G401 (cell line): Measurements from ENCODE around the gene SH3D19. TPM values are rescaled to one million over a fixed set of nuclear protein-coding genes. Genes with fewer than 3 reads are reported as not detected.
"Not testable (repeated sequence)": the region's sequence is repeated elsewhere in the genome, so short reads cannot be mapped to it uniquely, and the experiment has no call there.

Source experiments
- DNase-seq: peaks from one replicate; pipeline ENCODE4 v3.0.0-alpha.2; 2015; ENCODE audit warnings: low spot score
- in situ Hi-C: cut with HindIII; loops from 2 replicates; pipeline ENCODE4 v1.10.0; 2016; ENCODE audit warnings: low sequenced_read_pairs, mixed read lengths
- total RNA-seq: library from RNA; depleted of rRNA; stranded (reverse); fragments of >200 nt; shearing (Covaris generic); gene quantifications from 2 replicates; pipeline ENCODE4 v1.2.3, GENCODE V29; 2014

The SH3D19 gene
- total RNA-seq, 1 experiment from 2014 or later = 23.3 TPM

DNA sequence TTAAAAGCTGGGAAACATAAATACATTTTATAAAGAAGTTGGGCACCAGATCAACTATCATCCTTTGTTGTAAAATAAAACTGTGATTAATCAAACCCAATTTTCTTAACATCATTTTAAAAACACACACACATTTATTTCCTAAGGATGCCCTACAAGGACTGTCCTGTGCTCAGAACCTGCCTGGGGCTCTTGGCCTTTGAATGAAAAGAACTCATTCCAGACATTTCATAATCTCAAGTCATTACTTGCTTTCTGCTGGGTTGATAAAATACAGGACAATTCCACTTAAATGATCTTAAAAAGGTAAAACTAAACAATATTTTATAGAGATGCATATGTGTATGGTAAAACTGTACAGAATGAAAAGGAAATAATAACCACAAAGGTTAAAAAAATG lies 2.8 kb downstream of the SH3D19 start:
- in situ Hi-C loops = no loop called here

DNA sequence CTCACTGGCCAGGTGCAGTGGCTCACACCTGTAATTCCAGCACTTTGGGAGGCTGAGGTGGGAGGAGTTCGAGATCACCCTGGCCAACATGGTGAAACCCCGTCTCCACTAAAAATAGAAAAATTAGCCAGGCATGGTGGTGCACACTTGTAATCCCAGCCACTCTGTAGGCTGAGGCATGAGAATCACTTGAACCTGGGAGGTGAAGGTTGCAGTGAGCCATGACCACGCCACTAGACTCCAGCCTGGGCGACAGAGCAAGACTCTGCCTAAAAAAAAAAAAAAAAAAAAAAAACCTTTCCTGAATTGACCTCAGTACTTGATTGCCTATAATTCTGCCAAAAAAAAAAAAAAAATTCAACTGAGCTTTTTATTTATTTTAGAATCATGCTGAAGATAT lies 3.2 kb downstream of the SH3D19 start:
- DNase-seq, in situ Hi-C loops: not testable (repeated sequence)

More for the DNA sequence above, 2.8 kb downstream of the SH3D19 start:
- DNase-seq = peak; percentile 24

- no peak for DNase-seq
- in situ Hi-C loops = no loop called here
Measured at GRCh38 chr4:151321586-151321985, 3.8 kb downstream of the SH3D19 start.

GRCh38 chr4:151319490-151319889 lies 5.9 kb downstream of the SH3D19 start:
- no peak for DNase-seq
- in situ Hi-C loops = no loop called here

- in situ Hi-C loops = no loop called here
Measured at GRCh38 chr4:151318307-151319006, 6.9 kb downstream of the SH3D19 start.

DNA sequence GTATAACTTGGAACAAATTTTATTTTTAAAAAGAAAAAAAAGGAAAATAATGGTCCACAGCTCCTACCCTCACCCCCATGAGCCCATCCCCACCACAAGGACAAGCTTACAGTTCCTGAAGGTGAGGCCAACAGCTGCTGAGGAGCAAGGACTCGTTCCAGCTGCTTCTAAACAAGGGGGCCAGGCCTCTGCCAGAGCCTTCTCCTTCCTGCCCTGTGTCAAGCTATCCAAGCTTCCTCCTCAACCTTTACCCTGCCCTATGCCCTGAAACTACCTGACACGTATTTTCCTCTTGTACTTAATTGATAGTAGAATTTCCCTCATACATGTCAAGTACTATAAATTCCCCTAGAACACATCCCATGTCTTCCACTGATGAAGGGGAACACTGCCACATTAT lies 8.8 kb downstream of the SH3D19 start:
- in situ Hi-C loops = no loop called here
- no peak for DNase-seq

More at GRCh38 chr4:151318307-151319006, 6.9 kb downstream of the SH3D19 start:
- no peak for DNase-seq

- in situ Hi-C loops = no loop called here
- peak; percentile 28 for DNase-seq
Measured at GRCh38 chr4:151315212-151315886, 10.1 kb downstream of the SH3D19 start.

DNA sequence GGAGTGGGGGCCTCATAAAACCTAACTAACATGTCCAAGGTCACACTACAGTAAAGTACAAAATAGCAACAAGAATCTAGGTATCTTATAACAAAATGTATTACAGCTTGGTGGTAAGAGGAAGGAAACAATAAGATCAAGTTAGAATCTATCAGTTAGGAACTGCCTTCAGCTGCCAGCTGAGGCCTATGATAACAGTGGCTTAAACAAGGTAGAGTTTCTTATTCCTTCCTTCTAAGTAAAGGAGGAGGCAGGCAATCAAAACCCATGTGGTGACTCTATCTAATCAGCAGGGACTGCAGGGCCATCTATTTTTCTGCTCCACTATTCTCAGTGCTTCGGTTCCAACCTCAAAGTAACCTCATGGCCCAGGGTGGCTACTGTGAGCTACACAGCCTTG lies 10.9 kb downstream of the SH3D19 start:
- no peak for DNase-seq
- in situ Hi-C loops = no loop called here

DNA sequence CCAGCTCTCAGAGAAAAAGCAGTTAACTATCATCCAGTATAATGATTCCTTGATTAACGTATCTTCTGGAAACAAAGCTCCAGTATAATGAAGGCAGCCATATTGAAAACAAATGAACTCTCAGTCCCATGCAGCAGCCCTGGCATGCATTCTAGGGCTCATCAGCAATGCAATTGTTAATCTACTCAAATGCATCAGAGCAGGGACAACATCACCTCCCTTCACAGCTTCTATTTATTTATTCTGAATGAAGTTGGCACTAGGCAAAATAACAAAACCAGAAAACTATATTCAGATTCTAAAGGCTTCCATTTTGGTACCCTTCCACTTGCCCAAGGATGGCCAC lies 11.4 kb downstream of the SH3D19 start:
- DNase-seq = no peak
- in situ Hi-C loops = no loop called here

GRCh38 chr4:151313306-151314009 lies 11.9 kb downstream of the SH3D19 start:
- DNase-seq = no peak
- in situ Hi-C loops = no loop called here

- no peak for DNase-seq
- in situ Hi-C loops = no loop called here
Measured at GRCh38 chr4:151310124-151310728, 15.2 kb downstream of the SH3D19 start.

GRCh38 chr4:151304755-151305154 lies 20.6 kb downstream of the SH3D19 start:
- in situ Hi-C loops = no loop called here
- peak; percentile 58 for DNase-seq

GRCh38 chr4:151304226-151304625 lies 21.2 kb downstream of the SH3D19 start:
- no peak for DNase-seq
- in situ Hi-C loops = no loop called here

DNA sequence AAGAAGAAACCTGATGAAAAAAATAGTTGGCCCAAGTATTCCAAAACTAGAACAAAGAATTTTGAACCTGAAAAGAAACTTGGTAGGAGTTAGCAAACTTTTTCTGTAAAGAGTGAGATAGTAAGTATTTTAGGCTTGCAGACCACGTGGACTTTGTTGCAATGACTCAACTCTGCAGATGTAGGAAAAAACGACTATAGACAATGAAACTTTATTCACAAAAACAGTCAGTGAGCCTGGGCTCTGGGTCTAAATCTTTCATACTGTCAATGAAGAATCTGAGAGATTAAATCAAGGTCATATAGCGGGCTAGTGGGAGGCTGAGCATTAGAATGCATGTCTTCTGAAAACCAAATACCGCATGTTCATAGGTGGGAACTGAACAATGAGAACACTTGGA lies 23.0 kb downstream of the SH3D19 start:
- in situ Hi-C loops = no loop called here
- no peak for DNase-seq

GRCh38 chr4:151297170-151297569 lies 28.2 kb downstream of the SH3D19 start:
- in situ Hi-C loops = no loop called here

GRCh38 chr4:151296227-151296626 lies 29.2 kb downstream of the SH3D19 start:
- in situ Hi-C loops = no loop called here
- DNase-seq = no peak

More at GRCh38 chr4:151297170-151297569, 28.2 kb downstream of the SH3D19 start:
- DNase-seq = no peak

DNA sequence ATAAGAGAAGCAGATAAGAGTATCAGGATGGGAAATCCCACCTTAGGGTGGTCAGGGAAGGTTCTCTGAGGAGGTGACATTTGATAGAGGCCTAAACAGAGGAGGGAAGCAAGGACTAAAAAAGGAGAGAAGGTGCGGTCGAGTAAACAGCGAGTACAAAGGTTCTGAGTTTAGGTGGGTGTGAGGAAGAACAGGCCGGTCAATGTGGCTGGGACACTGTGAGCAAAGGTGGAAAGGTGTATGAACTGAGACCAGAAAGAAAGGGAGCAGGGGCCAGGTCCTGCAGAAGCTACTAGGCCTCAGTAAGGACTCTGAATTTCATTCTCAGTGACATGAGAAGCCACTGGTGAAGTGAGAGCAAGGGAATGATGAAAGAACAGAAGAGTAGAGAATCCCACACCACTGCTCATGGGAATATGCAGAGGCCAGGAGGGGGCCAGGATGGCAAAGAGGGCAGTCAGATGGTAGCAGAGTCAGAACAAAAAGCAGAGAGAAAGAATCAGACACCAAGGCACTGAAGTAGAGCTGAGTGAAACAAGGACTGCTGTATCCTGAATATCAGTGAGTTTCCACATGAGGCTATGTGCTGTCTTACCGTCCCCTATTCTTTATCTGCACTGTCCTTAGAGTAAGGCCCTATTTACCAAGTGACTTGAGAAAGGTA lies 30.4 kb downstream of the SH3D19 start:
- in situ Hi-C loops = no loop called here
- DNase-seq = no peak

GRCh38 chr4:151292038-151292437 lies 33.4 kb downstream of the SH3D19 start:
- DNase-seq = no peak
- in situ Hi-C loops = no loop called here

- in situ Hi-C loops = no loop called here
Measured at GRCh38 chr4:151291485-151291884, 33.9 kb downstream of the SH3D19 start.

More at GRCh38 chr4:151291485-151291884, 33.9 kb downstream of the SH3D19 start:
- no peak for DNase-seq
